Sciatic nerve (tissue), 1 donor: ENCODE measurements around the gene FOXRED1. TPM values are rescaled to one million over a fixed set of nuclear protein-coding genes. Genes with fewer than 3 reads are reported as not detected.

Experiments used
- total RNA-seq: library from RNA; stranded (reverse); fragmentation: NEBNext Ultra II Directional; extraction: Animal tissue kit (Norgen Biotek cat#: 25700); gene quantifications from one replicate; pipeline ENCODE4 v1.2.1, GENCODE V29; 2021
- donor health status: DM: no; HTN: no; CAD: no.

FOXRED1 gene
- total RNA-seq, 1 donor from 2014 or later: 27.9 TPM

Other genes starting within 250 kb of the FOXRED1 start
- 29.4 TPM for gene CDON, start 206.3 kb upstream of the FOXRED1 start, total RNA-seq
- 21.0 TPM for gene RPUSD4, start 57.5 kb upstream of the FOXRED1 start, total RNA-seq
- gene FAM118B, start 57.4 kb upstream of the FOXRED1 start, total RNA-seq: 19.4 TPM
- 80.4 TPM for gene SRPRA, start 259 bp upstream of the FOXRED1 start, total RNA-seq
- gene TIRAP, start 13.9 kb downstream of the FOXRED1 start, total RNA-seq: 15.5 TPM
- 12.1 TPM for gene DCPS, start 34.9 kb downstream of the FOXRED1 start, total RNA-seq
- 72.4 TPM for gene ST3GAL4, start 86.5 kb downstream of the FOXRED1 start, total RNA-seq